IMR-90 (cell line): Measurements from ENCODE around the gene PDE4B. TPM values are rescaled to one million over a fixed set of nuclear protein-coding genes. Genes with fewer than 3 reads are reported as not detected.
A peak's percentile ranks its signal among the peaks of the same experiment; 100 is the strongest.

Experiments used
- ATAC-seq: fragments of 200-7000 bp; cut with Tn5 transposase; 2 replicates; pipeline ENCODE4 v1.9.1; 2020; ENCODE audit warnings: low read depth, mild to moderate bottlenecking, moderate library complexity
- BruUV-seq: library from RNA; stranded (reverse); fragments of 400-500 nt; replicated peaks from 2 replicates; lab custom pipeline; 2021; lab: Mats Ljungman, UMichigan
- CTCF ChIA-PET: fragments of 300-600 bp; formaldehyde crosslinking; extraction: SDS; loops from one replicate; lab custom pipeline; 2021; ENCODE audit warnings: antibody characterized with exemption; lab: Yijun Ruan, JAX
- POLR2A ChIA-PET: fragments of 300-600 bp; sonication (Branson Sonifier 250); formaldehyde crosslinking; loops from one replicate; lab custom pipeline; 2022; ENCODE audit warnings: antibody characterized with exemption; ENCODE audit not compliant: unreplicated experiment; lab: Charles Lee
- DNase-seq: peaks from one replicate; pipeline ENCODE4 v3.0.0; 2013
- H2AFZ ChIP-seq: replicated peaks from 2 replicates; pipeline ENCODE3; 2013; ENCODE audit warnings: low read length, mild to moderate bottlenecking; ENCODE audit not compliant: poor library complexity
- H2AK5ac ChIP-seq: 2 replicates; pipeline ENCODE4 v1.6.1; 2013; ENCODE audit warnings: low read depth, low read length, inconsistent platforms
- H2AK9ac ChIP-seq: replicated peaks from 2 replicates; pipeline ENCODE3; 2013; ENCODE audit warnings: mild to moderate bottlenecking, low read depth, low read length, moderate library complexity; ENCODE audit not compliant: poor library complexity
- H2BK120ac ChIP-seq: 2 replicates; pipeline ENCODE4 v1.6.1; 2013; ENCODE audit warnings: low read depth, low read length, inconsistent platforms
- H2BK15ac ChIP-seq: 3 replicates; pipeline ENCODE4 v1.6.1; 2013; ENCODE audit warnings: low read depth, low read length, inconsistent platforms
- H2BK20ac ChIP-seq: 2 replicates; pipeline ENCODE4 v1.6.1; 2013; ENCODE audit warnings: low read depth, mild to moderate bottlenecking, inconsistent platforms, low read length, moderate library complexity
- H2BK5ac ChIP-seq: 2 replicates; pipeline ENCODE4 v1.6.1; 2013; ENCODE audit warnings: mild to moderate bottlenecking, low read depth, low read length, inconsistent platforms; ENCODE audit not compliant: poor library complexity, severe bottlenecking
- H3K14ac ChIP-seq: replicated peaks from 2 replicates; pipeline ENCODE4 v1.6.1; 2013; ENCODE audit warnings: low read depth, low read length, inconsistent platforms
- H3K18ac ChIP-seq: 2 replicates; pipeline ENCODE4 v1.6.1; 2013; ENCODE audit warnings: low read depth, low read length, control low read depth
- H3K23ac ChIP-seq: 2 replicates; pipeline ENCODE4 v1.6.1; 2013; ENCODE audit warnings: low read depth, low read length, inconsistent platforms
- H3K27ac ChIP-seq: 2 replicates; pipeline ENCODE4 v1.5.1; 2013; ENCODE audit warnings: mild to moderate bottlenecking, control low read depth, low read length; ENCODE audit not compliant: insufficient read depth
- H3K27me3 ChIP-seq: 2 replicates; pipeline ENCODE4 v1.6.1; 2013; ENCODE audit warnings: low read length; ENCODE audit not compliant: control insufficient read depth, insufficient read depth
- H3K36me3 ChIP-seq: 2 replicates; pipeline ENCODE4 v1.6.1; 2013; ENCODE audit warnings: low read length, mixed read lengths; ENCODE audit not compliant: control insufficient read depth, insufficient read depth
- H3K4ac ChIP-seq: 2 replicates; pipeline ENCODE4 v1.6.1; 2013; ENCODE audit warnings: low read depth, low read length, inconsistent platforms
- H3K4me1 ChIP-seq: 2 replicates; pipeline ENCODE4 v1.6.1; 2013; ENCODE audit warnings: low read length, mixed read lengths; ENCODE audit not compliant: control insufficient read depth, insufficient read depth
- H3K4me2 ChIP-seq: 2 replicates; pipeline ENCODE4 v1.6.1; 2013; ENCODE audit warnings: low read depth, mild to moderate bottlenecking, control low read depth, low read length, moderate library complexity
- H3K4me3 ChIP-seq: 2 replicates; pipeline ENCODE4 v1.5.1; 2013; ENCODE audit warnings: low read depth, mild to moderate bottlenecking, control low read depth, low read length, moderate library complexity; ENCODE audit not compliant: insufficient read depth
- H3K56ac ChIP-seq: 2 replicates; pipeline ENCODE4 v1.6.1; 2013; ENCODE audit warnings: low read length, inconsistent platforms; ENCODE audit not compliant: insufficient read depth; ENCODE audit errors: extremely low read depth
- H3K79me1 ChIP-seq, 2 experiments: 2 replicates each; pipeline ENCODE4 v1.6.1; 2013; ENCODE audit warnings: low read length in 2 of 2, inconsistent platforms in 1 of 2, low read depth in 1 of 2
- H3K9ac ChIP-seq: 2 replicates; pipeline ENCODE4 v1.6.1; 2013; ENCODE audit warnings: low read depth, low read length, control low read depth
- H3K9me1 ChIP-seq: 2 replicates; pipeline ENCODE4 v1.6.1; 2013; ENCODE audit warnings: low read length, inconsistent platforms; ENCODE audit not compliant: insufficient read depth
- H3K9me3 ChIP-seq: 2 replicates; pipeline ENCODE4 v1.6.1; 2013; ENCODE audit warnings: low read length; ENCODE audit not compliant: control insufficient read depth, insufficient read depth
- H4K20me1 ChIP-seq: 2 replicates; pipeline ENCODE4 v1.6.1; 2013; ENCODE audit warnings: low read length, inconsistent platforms; ENCODE audit not compliant: insufficient read depth
- H4K5ac ChIP-seq: 2 replicates; pipeline ENCODE4 v1.6.1; 2013; ENCODE audit warnings: mild to moderate bottlenecking, low read depth, low read length, control low read depth
- H4K8ac ChIP-seq, 2 experiments: 2 replicates each; pipeline ENCODE4 v1.6.1; 2013; ENCODE audit warnings: low read depth in 2 of 2, low read length in 2 of 2, control low read depth in 1 of 2, inconsistent platforms in 1 of 2
- H4K91ac ChIP-seq: 2 replicates; pipeline ENCODE4 v1.6.1; 2013; ENCODE audit warnings: low read depth, low read length, inconsistent platforms; ENCODE audit not compliant: insufficient read depth
- BHLHE40 ChIP-seq: fragments of 150-350 bp; IDR thresholded peaks from 2 replicates; pipeline ENCODE4 v1.6.1; 2016; ENCODE audit warnings: mild to moderate bottlenecking, low read depth, low read length
- CEBPB ChIP-seq: IDR thresholded peaks from 2 replicates; pipeline ENCODE4 v1.6.1; 2012; ENCODE audit warnings: low read depth, low read length, improper control_type of control experiment
- CHD1 ChIP-seq: IDR thresholded peaks from 2 replicates; pipeline ENCODE4 v1.6.1; 2012; ENCODE audit warnings: low read depth, low read length, improper control_type of control experiment
- CTCF ChIP-seq: conservative IDR thresholded peaks from 2 replicates; pipeline ENCODE4 v1.5.1; 2012; ENCODE audit warnings: mild to moderate bottlenecking, low read depth, low read length, improper control_type of control experiment
- FOS ChIP-seq: fragments of 150-350 bp; IDR thresholded peaks from 2 replicates; pipeline ENCODE4 v1.6.1; 2016; ENCODE audit warnings: low read depth, low read length
- MAFK ChIP-seq: IDR thresholded peaks from 2 replicates; pipeline ENCODE4 v1.6.1; 2012; ENCODE audit warnings: low read depth, low read length, improper control_type of control experiment
- NFE2L2 ChIP-seq: fragments of 150-350 bp; IDR thresholded peaks from 2 replicates; pipeline ENCODE4 v1.6.1; 2016; ENCODE audit warnings: low read depth, mild to moderate bottlenecking, low read length
- POLR2A ChIP-seq: IDR thresholded peaks from 2 replicates; pipeline ENCODE4 v1.6.1; 2012; ENCODE audit warnings: mild to moderate bottlenecking, low read depth, low read length
- RAD21 ChIP-seq: IDR thresholded peaks from 2 replicates; pipeline ENCODE4 v1.6.1; 2012; ENCODE audit warnings: low read length, improper control_type of control experiment
- RCOR1 ChIP-seq: IDR thresholded peaks from 2 replicates; pipeline ENCODE4 v1.6.1; 2012; ENCODE audit warnings: mild to moderate bottlenecking, low read length, improper control_type of control experiment; ENCODE audit not compliant: insufficient replicate concordance
- RFX5 ChIP-seq: IDR thresholded peaks from 2 replicates; pipeline ENCODE4 v1.8.0; 2012; ENCODE audit warnings: low read depth, mild to moderate bottlenecking, low read length, moderate library complexity
- WGBS, 2 experiments: methylation state at CpG; one replicate each; pipeline versions ENCODE4 v1.1.5 to v1.1.7; 2013; ENCODE audit warnings: missing lambda C conversion rate in 2 of 2; ENCODE audit not compliant: insufficient read length in 1 of 2; ENCODE audit errors: extremely low coverage in 2 of 2; 5-methylcytosine and 5-hydroxymethylcytosine counted together
- dilution Hi-C: fragments of 300-500 bp; cut with HindIII; formaldehyde crosslinking; loops from one replicate; pipeline ENCODE4 v1.14.3; 2018; ENCODE audit warnings: low sequenced_read_pairs; ENCODE audit not compliant: unreplicated experiment
- in situ Hi-C: fragments of 300-500 bp; cut with MboI; formaldehyde crosslinking; loops from 3 replicates; pipeline ENCODE4 v1.14.3; 2019; ENCODE audit warnings: low sequenced_read_pairs, inconsistent platforms, mixed read lengths
- intact Hi-C: fragments of 100-400 bp; cut with micrococcal nuclease; formaldehyde crosslinking; loops from 2 replicates; pipeline ENCODE4 v1.10.0; 2022
- polyA plus RNA-seq, 3 experiments: library from polyadenylated mRNA; depleted of rRNA; stranded (reverse); fragments of >200 nt; gene quantifications; 2 replicates each; pipeline ENCODE4 v1.2.3, GENCODE V29; 2012; ENCODE audit warnings: low replicate concordance in 1 of 3
- total RNA-seq: library from RNA; depleted of rRNA; stranded (reverse); fragments of >200 nt; gene quantifications from 2 replicates; pipeline ENCODE4 v1.2.3, GENCODE V29; 2012
- TF ChIP-seq, protein P1 (sequence below): fragments of 150-350 bp; IDR thresholded peaks from 2 replicates; pipeline ENCODE4 v1.6.1; 2016; ENCODE audit warnings: low read depth, mild to moderate bottlenecking, low read length, moderate library complexity, borderline replicate concordance
- TF ChIP-seq, protein P2 (sequence below): fragments of 150-350 bp; IDR thresholded peaks from 2 replicates; pipeline ENCODE4 v1.6.1; 2017; ENCODE audit warnings: mild to moderate bottlenecking, antibody characterized with exemption, low read length, low read depth

Gene PDE4B
- total and polyA plus RNA-seq, 2 of the 4 experiments (the other 2 are of a cell fraction) = 5.8 to 21.3 TPM

- no peak for TF ChIP-seq RAD21
Observed at GRCh38 chr1:66413136-66413837, 620.6 kb downstream of the PDE4B start (continued).

GRCh38 chr1:66413838-66414175 is 621.1 kb downstream of the PDE4B start:
- no peak for ATAC-seq
- Histone ChIP-seq H2AFZ (peak overlapping the region; percentile 19), H2BK20ac (peak overlapping the region; percentile 75; the same call in 1 of the 2 replicates), H3K23ac (no peak overlapping the region), H4K5ac (peak overlapping the region; percentile 60; the same call in 1 of the 2 replicates), H3K9me1 (peaks cover 6% of the 10 kb centered on the region; the same call in 1 of the 2 replicates), H3K14ac (0 out of 2 replicates have a peak overlapping the region, but pooled peaks have one; percentile 28), H2AK9ac (no peak overlapping the region), H2AK5ac (peak overlapping the region; percentile 29; the same call in 1 of the 2 replicates), H3K9ac (no peak overlapping the region), H3K79me1 (no peaks in the 10 kb centered on the region), H3K27me3 (no peaks in the 10 kb centered on the region), H3K27ac (peak overlapping the region; percentile 78; the same call in 1 of the 2 replicates), H3K18ac (peak overlapping the region; percentile 75; the same call in 1 of the 2 replicates), H4K8ac (no peak overlapping the region), H4K20me1 (no peaks in the 10 kb centered on the region), H3K4me1 (peaks cover 18% of the 10 kb centered on the region), H3K4me2 (no peak overlapping the region; the same call in 1 of the 2 replicates), H3K56ac (no peak overlapping the region), H2BK5ac (no peak overlapping the region), H3K36me3 (no peaks in the 10 kb centered on the region), H3K9me3 (peaks cover 10% of the 10 kb centered on the region), H4K91ac (peak overlapping the region; percentile 36; the same call in 1 of the 2 replicates), H2BK15ac (peak overlapping the region; percentile 25; the same call in 2 of the 3 replicates), H2BK120ac (peak overlapping the region; percentile 26), H3K4me3 (no peak overlapping the region), H3K4ac (0 out of 2 replicates have a peak overlapping the region, but pooled peaks have one; percentile 29)
- dilution Hi-C loops (no loop called here), intact Hi-C loops (no loop called here), in situ Hi-C loops (no loop called here)
- TF ChIP-seq RFX5 (no peak), RCOR1 (no peak), CEBPB (no peak), CTCF (no peak), MAFK (no peak), BHLHE40 (no peak), POLR2A (no peak), FOS (no peak), CHD1 (no peak), RAD21 (no peak), NFE2L2 (no peak)
- TF ChIP-seq, protein P1, sequence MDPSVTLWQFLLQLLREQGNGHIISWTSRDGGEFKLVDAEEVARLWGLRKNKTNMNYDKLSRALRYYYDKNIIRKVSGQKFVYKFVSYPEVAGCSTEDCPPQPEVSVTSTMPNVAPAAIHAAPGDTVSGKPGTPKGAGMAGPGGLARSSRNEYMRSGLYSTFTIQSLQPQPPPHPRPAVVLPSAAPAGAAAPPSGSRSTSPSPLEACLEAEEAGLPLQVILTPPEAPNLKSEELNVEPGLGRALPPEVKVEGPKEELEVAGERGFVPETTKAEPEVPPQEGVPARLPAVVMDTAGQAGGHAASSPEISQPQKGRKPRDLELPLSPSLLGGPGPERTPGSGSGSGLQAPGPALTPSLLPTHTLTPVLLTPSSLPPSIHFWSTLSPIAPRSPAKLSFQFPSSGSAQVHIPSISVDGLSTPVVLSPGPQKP = no peak
- TF ChIP-seq, protein P2, sequence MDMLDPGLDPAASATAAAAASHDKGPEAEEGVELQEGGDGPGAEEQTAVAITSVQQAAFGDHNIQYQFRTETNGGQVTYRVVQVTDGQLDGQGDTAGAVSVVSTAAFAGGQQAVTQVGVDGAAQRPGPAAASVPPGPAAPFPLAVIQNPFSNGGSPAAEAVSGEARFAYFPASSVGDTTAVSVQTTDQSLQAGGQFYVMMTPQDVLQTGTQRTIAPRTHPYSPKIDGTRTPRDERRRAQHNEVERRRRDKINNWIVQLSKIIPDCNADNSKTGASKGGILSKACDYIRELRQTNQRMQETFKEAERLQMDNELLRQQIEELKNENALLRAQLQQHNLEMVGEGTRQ = no peak
- CTCF ChIA-PET = no interaction called here
- WGBS, 2 experiments = 0% methylated on average over 1 of the region's 3 CpGs; no CpG with 5 or more reads in 1 of the 2 experiments
- no peak for DNase-seq
- BruUV-seq = no TSS peak
- POLR2A ChIA-PET = no interaction called here
